ENCODE data around the gene MX1.

GRCh38 chr21:41491412-41491811, 65.4 kb downstream of the MX1 start:
- TF ChIP-seq ZKSCAN1 (IDR thresholded peaks at IDR 0.05; ENCODE audit: low read length) (no peak), CC2D1A (CRISPR knock-in tag; IDR thresholded peaks at IDR 0.05) (no peak)

Measured in HepG2 (cell line).